ENCODE data around the gene ASPHD2. TPM values are rescaled to one million over a fixed set of nuclear protein-coding genes. Genes with fewer than 3 reads are reported as not detected.

ASPHD2 gene
- polyA plus RNA-seq, 1 of the 3 experiments (the other 2 are of a cell fraction): 2.2 TPM

DNA sequence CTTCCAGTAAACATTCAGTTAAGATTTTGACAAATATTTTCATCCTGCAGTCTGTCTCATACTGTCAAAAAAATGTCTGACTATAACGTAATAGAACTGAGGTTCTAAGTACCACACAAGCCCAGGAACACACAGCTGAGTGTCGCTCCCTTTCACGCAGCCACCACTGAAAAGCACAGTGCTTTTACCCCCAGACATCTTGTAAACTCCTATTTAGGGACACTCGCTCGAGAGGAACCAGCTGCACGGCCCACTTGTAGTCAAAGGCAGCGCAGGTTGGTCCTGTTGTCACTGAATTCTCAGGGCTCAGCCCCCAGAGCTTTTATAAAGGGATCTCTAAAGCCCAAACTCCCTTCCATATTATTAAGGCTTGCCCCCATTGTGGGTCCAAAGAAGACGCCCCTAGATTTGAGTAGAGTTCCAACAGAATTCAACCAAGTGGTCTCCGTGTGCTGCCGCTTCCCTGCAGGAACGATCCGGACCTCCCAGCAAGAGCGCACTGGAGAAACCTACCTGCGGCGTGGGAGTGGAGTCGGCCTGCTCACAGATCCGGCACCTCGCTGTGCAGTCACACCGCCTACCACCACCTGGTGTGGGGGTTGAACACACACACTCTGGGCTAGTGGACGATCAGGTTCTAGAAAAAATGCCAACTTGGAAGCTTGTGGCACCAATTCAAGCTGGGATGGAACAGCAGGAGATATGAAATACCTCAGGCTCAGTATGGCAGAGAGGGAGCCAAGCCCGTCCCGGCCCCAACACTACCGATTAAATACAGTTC lies 23.4 kb downstream of the ASPHD2 start:
- H3K27me3 ChIP-seq (ENCODE audit: insufficient read depth): no peaks in the 10 kb centered on the region
- no peaks in the 10 kb centered on the region for H4K20me1 ChIP-seq (ENCODE audit: insufficient read depth)
- H3K4me2 ChIP-seq: no peak overlapping the region
- no peaks in the 10 kb centered on the region for H3F3A ChIP-seq (replicated peaks; ENCODE audit: insufficient read depth)
- no peaks in the 10 kb centered on the region for H3K9me3 ChIP-seq
- no peak overlapping the region for H3K9ac ChIP-seq
- ChIA-PET POLR2A (no interaction called here), CTCF (interaction anchor here (0.9 to 2.4 kb wide), 6 partner anchors 8 to 679 kb away, joined by 3 to 14 read pairs (median 5); no protein-coding TSS in a partner anchor)
- DNase-seq: no peak
- no peak overlapping the region for H2AFZ ChIP-seq (ENCODE audit: low read depth)
- no peaks in the 10 kb centered on the region; the same call in 1 of the 2 replicates for H3K79me2 ChIP-seq (ENCODE audit: insufficient read depth)
- peaks cover 6 to 42% of the 10 kb centered on the region in 2 experiments for H3K36me3 ChIP-seq (replicated peaks in 1 of 2; ENCODE audit: control insufficient read depth in 1 of 2, insufficient read depth in 2 of 2, low read length in 1 of 2)
- H3K9me2 ChIP-seq: no peaks in the 10 kb centered on the region
- H3K4me1 ChIP-seq (ENCODE audit: control insufficient read depth in 1 of 2, insufficient read depth in 2 of 2, low read depth in 1 of 2, low read length in 1 of 2): no peaks in the 10 kb centered on the region; a peak in 1 of 4 replicates
- H3K4me3 ChIP-seq (ENCODE audit: low read depth in 2 of 2, low read length in 1 of 2): no peak overlapping the region
- TF ChIP-seq FOSL2 (IDR thresholded peaks at IDR 0.05; ENCODE audit: borderline replicate concordance, low read depth) (no peak), SIN3A (IDR thresholded peaks at IDR 0.05; ENCODE audit: borderline replicate concordance, low read depth, low read length) (no peak), CHD2 (IDR thresholded peaks at IDR 0.05; ENCODE audit: low read length, partially characterized antibody) (no peak), RCOR1 (IDR thresholded peaks at IDR 0.05; ENCODE audit: low read length) (no peak), JUND (IDR thresholded peaks at IDR 0.05) (no peak), TEAD4 (IDR thresholded peaks at IDR 0.05; ENCODE audit: borderline replicate concordance, insufficient read depth) (no peak), POLR2AphosphoS5 (IDR thresholded peaks at IDR 0.05; ENCODE audit: low read depth, low read length) (no peak), MXI1 (IDR thresholded peaks at IDR 0.05; ENCODE audit: low read depth, low read length) (no peak), RFX5 (IDR thresholded peaks at IDR 0.05; ENCODE audit: low read length) (no peak)
- TF ChIP-seq, protein P1, sequence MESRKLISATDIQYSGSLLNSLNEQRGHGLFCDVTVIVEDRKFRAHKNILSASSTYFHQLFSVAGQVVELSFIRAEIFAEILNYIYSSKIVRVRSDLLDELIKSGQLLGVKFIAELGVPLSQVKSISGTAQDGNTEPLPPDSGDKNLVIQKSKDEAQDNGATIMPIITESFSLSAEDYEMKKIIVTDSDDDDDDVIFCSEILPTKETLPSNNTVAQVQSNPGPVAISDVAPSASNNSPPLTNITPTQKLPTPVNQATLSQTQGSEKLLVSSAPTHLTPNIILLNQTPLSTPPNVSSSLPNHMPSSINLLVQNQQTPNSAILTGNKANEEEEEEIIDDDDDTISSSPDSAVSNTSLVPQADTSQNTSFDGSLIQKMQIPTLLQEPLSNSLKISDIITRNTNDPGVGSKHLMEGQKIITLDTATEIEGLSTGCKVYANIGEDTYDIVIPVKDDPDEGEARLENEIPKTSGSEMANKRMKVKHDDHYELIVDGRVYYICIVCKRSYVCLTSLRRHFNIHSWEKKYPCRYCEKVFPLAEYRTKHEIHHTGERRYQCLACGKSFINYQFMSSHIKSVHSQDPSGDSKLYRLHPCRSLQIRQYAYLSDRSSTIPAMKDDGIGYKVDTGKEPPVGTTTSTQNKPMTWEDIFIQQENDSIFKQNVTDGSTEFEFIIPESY (IDR thresholded peaks at IDR 0.05; ENCODE audit: borderline replicate concordance, low read depth): no peak
- TF ChIP-seq, protein P2, sequence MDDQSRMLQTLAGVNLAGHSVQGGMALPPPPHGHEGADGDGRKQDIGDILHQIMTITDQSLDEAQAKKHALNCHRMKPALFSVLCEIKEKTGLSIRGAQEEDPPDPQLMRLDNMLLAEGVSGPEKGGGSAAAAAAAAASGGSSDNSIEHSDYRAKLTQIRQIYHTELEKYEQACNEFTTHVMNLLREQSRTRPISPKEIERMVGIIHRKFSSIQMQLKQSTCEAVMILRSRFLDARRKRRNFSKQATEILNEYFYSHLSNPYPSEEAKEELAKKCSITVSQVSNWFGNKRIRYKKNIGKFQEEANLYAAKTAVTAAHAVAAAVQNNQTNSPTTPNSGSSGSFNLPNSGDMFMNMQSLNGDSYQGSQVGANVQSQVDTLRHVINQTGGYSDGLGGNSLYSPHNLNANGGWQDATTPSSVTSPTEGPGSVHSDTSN (IDR thresholded peaks at IDR 0.05): no peak
- TF ChIP-seq, protein P3, sequence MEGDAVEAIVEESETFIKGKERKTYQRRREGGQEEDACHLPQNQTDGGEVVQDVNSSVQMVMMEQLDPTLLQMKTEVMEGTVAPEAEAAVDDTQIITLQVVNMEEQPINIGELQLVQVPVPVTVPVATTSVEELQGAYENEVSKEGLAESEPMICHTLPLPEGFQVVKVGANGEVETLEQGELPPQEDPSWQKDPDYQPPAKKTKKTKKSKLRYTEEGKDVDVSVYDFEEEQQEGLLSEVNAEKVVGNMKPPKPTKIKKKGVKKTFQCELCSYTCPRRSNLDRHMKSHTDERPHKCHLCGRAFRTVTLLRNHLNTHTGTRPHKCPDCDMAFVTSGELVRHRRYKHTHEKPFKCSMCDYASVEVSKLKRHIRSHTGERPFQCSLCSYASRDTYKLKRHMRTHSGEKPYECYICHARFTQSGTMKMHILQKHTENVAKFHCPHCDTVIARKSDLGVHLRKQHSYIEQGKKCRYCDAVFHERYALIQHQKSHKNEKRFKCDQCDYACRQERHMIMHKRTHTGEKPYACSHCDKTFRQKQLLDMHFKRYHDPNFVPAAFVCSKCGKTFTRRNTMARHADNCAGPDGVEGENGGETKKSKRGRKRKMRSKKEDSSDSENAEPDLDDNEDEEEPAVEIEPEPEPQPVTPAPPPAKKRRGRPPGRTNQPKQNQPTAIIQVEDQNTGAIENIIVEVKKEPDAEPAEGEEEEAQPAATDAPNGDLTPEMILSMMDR (IDR thresholded peaks at IDR 0.05): no peak
- TF ChIP-seq, protein P4, sequence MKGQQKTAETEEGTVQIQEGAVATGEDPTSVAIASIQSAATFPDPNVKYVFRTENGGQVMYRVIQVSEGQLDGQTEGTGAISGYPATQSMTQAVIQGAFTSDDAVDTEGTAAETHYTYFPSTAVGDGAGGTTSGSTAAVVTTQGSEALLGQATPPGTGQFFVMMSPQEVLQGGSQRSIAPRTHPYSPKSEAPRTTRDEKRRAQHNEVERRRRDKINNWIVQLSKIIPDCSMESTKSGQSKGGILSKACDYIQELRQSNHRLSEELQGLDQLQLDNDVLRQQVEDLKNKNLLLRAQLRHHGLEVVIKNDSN (IDR thresholded peaks at IDR 0.05; ENCODE audit: borderline replicate concordance, low read depth): no peak
- WGBS (ENCODE audit: low lambda C conversion rate): 96% methylated on average over 21 of the region's 23 CpGs
- no peak overlapping the region for H3K27ac ChIP-seq (ENCODE audit: low read depth in 2 of 2, low read length in 1 of 2)

Data from SK-N-SH (cell line).